IMR-90 (cell line): ENCODE results near the gene DAAM1. TPM values are rescaled to one million over a fixed set of nuclear protein-coding genes. Genes with fewer than 3 reads are reported as not detected.
A peak's percentile ranks its signal among the peaks of the same experiment; 100 is the strongest.

Experiments used
- ATAC-seq: fragments of 200-7000 bp; cut with Tn5 transposase; 2 replicates; pipeline ENCODE4 v1.9.1; 2020; ENCODE audit warnings: low read depth, mild to moderate bottlenecking, moderate library complexity
- BruUV-seq: library from RNA; stranded (reverse); fragments of 400-500 nt; replicated peaks from 2 replicates; lab custom pipeline; 2021; lab: Mats Ljungman, UMichigan
- CTCF ChIA-PET: fragments of 300-600 bp; formaldehyde crosslinking; extraction: SDS; loops from one replicate; lab custom pipeline; 2021; ENCODE audit warnings: antibody characterized with exemption; lab: Yijun Ruan, JAX
- POLR2A ChIA-PET: fragments of 300-600 bp; sonication (Branson Sonifier 250); formaldehyde crosslinking; loops from one replicate; lab custom pipeline; 2022; ENCODE audit warnings: antibody characterized with exemption; ENCODE audit not compliant: unreplicated experiment; lab: Charles Lee
- DNase-seq: peaks from one replicate; pipeline ENCODE4 v3.0.0; 2013
- H2AFZ ChIP-seq: replicated peaks from 2 replicates; pipeline ENCODE3; 2013; ENCODE audit warnings: low read length, mild to moderate bottlenecking; ENCODE audit not compliant: poor library complexity
- H2AK5ac ChIP-seq: 2 replicates; pipeline ENCODE4 v1.6.1; 2013; ENCODE audit warnings: low read depth, low read length, inconsistent platforms
- H2AK9ac ChIP-seq: replicated peaks from 2 replicates; pipeline ENCODE3; 2013; ENCODE audit warnings: mild to moderate bottlenecking, low read depth, low read length, moderate library complexity; ENCODE audit not compliant: poor library complexity
- H2BK120ac ChIP-seq: 2 replicates; pipeline ENCODE4 v1.6.1; 2013; ENCODE audit warnings: low read depth, low read length, inconsistent platforms
- H2BK15ac ChIP-seq: 3 replicates; pipeline ENCODE4 v1.6.1; 2013; ENCODE audit warnings: low read depth, low read length, inconsistent platforms
- H2BK20ac ChIP-seq: 2 replicates; pipeline ENCODE4 v1.6.1; 2013; ENCODE audit warnings: low read depth, mild to moderate bottlenecking, inconsistent platforms, low read length, moderate library complexity
- H2BK5ac ChIP-seq: 2 replicates; pipeline ENCODE4 v1.6.1; 2013; ENCODE audit warnings: mild to moderate bottlenecking, low read depth, low read length, inconsistent platforms; ENCODE audit not compliant: poor library complexity, severe bottlenecking
- H3K14ac ChIP-seq: replicated peaks from 2 replicates; pipeline ENCODE4 v1.6.1; 2013; ENCODE audit warnings: low read depth, low read length, inconsistent platforms
- H3K18ac ChIP-seq: 2 replicates; pipeline ENCODE4 v1.6.1; 2013; ENCODE audit warnings: low read depth, low read length, control low read depth
- H3K23ac ChIP-seq: 2 replicates; pipeline ENCODE4 v1.6.1; 2013; ENCODE audit warnings: low read depth, low read length, inconsistent platforms
- H3K27ac ChIP-seq: 2 replicates; pipeline ENCODE4 v1.5.1; 2013; ENCODE audit warnings: mild to moderate bottlenecking, control low read depth, low read length; ENCODE audit not compliant: insufficient read depth
- H3K27me3 ChIP-seq: 2 replicates; pipeline ENCODE4 v1.6.1; 2013; ENCODE audit warnings: low read length; ENCODE audit not compliant: control insufficient read depth, insufficient read depth
- H3K36me3 ChIP-seq: 2 replicates; pipeline ENCODE4 v1.6.1; 2013; ENCODE audit warnings: low read length, mixed read lengths; ENCODE audit not compliant: control insufficient read depth, insufficient read depth
- H3K4ac ChIP-seq: 2 replicates; pipeline ENCODE4 v1.6.1; 2013; ENCODE audit warnings: low read depth, low read length, inconsistent platforms
- H3K4me1 ChIP-seq: 2 replicates; pipeline ENCODE4 v1.6.1; 2013; ENCODE audit warnings: low read length, mixed read lengths; ENCODE audit not compliant: control insufficient read depth, insufficient read depth
- H3K4me2 ChIP-seq: 2 replicates; pipeline ENCODE4 v1.6.1; 2013; ENCODE audit warnings: low read depth, mild to moderate bottlenecking, control low read depth, low read length, moderate library complexity
- H3K4me3 ChIP-seq: 2 replicates; pipeline ENCODE4 v1.5.1; 2013; ENCODE audit warnings: low read depth, mild to moderate bottlenecking, control low read depth, low read length, moderate library complexity; ENCODE audit not compliant: insufficient read depth
- H3K56ac ChIP-seq: 2 replicates; pipeline ENCODE4 v1.6.1; 2013; ENCODE audit warnings: low read length, inconsistent platforms; ENCODE audit not compliant: insufficient read depth; ENCODE audit errors: extremely low read depth
- H3K79me1 ChIP-seq, 2 experiments: 2 replicates each; pipeline ENCODE4 v1.6.1; 2013; ENCODE audit warnings: low read length in 2 of 2, inconsistent platforms in 1 of 2, low read depth in 1 of 2
- H3K9ac ChIP-seq: 2 replicates; pipeline ENCODE4 v1.6.1; 2013; ENCODE audit warnings: low read depth, low read length, control low read depth
- H3K9me1 ChIP-seq: 2 replicates; pipeline ENCODE4 v1.6.1; 2013; ENCODE audit warnings: low read length, inconsistent platforms; ENCODE audit not compliant: insufficient read depth
- H3K9me3 ChIP-seq: 2 replicates; pipeline ENCODE4 v1.6.1; 2013; ENCODE audit warnings: low read length; ENCODE audit not compliant: control insufficient read depth, insufficient read depth
- H4K20me1 ChIP-seq: 2 replicates; pipeline ENCODE4 v1.6.1; 2013; ENCODE audit warnings: low read length, inconsistent platforms; ENCODE audit not compliant: insufficient read depth
- H4K5ac ChIP-seq: 2 replicates; pipeline ENCODE4 v1.6.1; 2013; ENCODE audit warnings: mild to moderate bottlenecking, low read depth, low read length, control low read depth
- H4K8ac ChIP-seq, 2 experiments: 2 replicates each; pipeline ENCODE4 v1.6.1; 2013; ENCODE audit warnings: low read depth in 2 of 2, low read length in 2 of 2, control low read depth in 1 of 2, inconsistent platforms in 1 of 2
- H4K91ac ChIP-seq: 2 replicates; pipeline ENCODE4 v1.6.1; 2013; ENCODE audit warnings: low read depth, low read length, inconsistent platforms; ENCODE audit not compliant: insufficient read depth
- ELK1 ChIP-seq: fragments of 150-350 bp; IDR thresholded peaks from 2 replicates; pipeline ENCODE4 v1.6.1; 2016; ENCODE audit warnings: low read depth, mild to moderate bottlenecking, low read length, moderate library complexity, borderline replicate concordance
- FOS ChIP-seq: fragments of 150-350 bp; IDR thresholded peaks from 2 replicates; pipeline ENCODE4 v1.6.1; 2016; ENCODE audit warnings: low read depth, low read length
- MAFK ChIP-seq: IDR thresholded peaks from 2 replicates; pipeline ENCODE4 v1.6.1; 2012; ENCODE audit warnings: low read depth, low read length, improper control_type of control experiment
- WGBS, 2 experiments: methylation state at CpG; one replicate each; pipeline versions ENCODE4 v1.1.5 to v1.1.7; 2013; ENCODE audit warnings: missing lambda C conversion rate in 2 of 2; ENCODE audit not compliant: insufficient read length in 1 of 2; ENCODE audit errors: extremely low coverage in 2 of 2; 5-methylcytosine and 5-hydroxymethylcytosine counted together
- dilution Hi-C: fragments of 300-500 bp; cut with HindIII; formaldehyde crosslinking; loops from one replicate; pipeline ENCODE4 v1.14.3; 2018; ENCODE audit warnings: low sequenced_read_pairs; ENCODE audit not compliant: unreplicated experiment
- in situ Hi-C: fragments of 300-500 bp; cut with MboI; formaldehyde crosslinking; loops from 3 replicates; pipeline ENCODE4 v1.14.3; 2019; ENCODE audit warnings: low sequenced_read_pairs, inconsistent platforms, mixed read lengths
- intact Hi-C: fragments of 100-400 bp; cut with micrococcal nuclease; formaldehyde crosslinking; loops from 2 replicates; pipeline ENCODE4 v1.10.0; 2022
- polyA plus RNA-seq, 3 experiments: library from polyadenylated mRNA; depleted of rRNA; stranded (reverse); fragments of >200 nt; gene quantifications; 2 replicates each; pipeline ENCODE4 v1.2.3, GENCODE V29; 2012; ENCODE audit warnings: low replicate concordance in 1 of 3
- total RNA-seq: library from RNA; depleted of rRNA; stranded (reverse); fragments of >200 nt; gene quantifications from 2 replicates; pipeline ENCODE4 v1.2.3, GENCODE V29; 2012

Gene DAAM1
- total and polyA plus RNA-seq, 2 of the 4 experiments (the other 2 are of a cell fraction): 4.8 to 5.4 TPM

GRCh38 chr14:59321626-59321949 is 133.1 kb downstream of the DAAM1 start:
- Histone ChIP-seq H3K27me3 (no peaks in the 10 kb centered on the region), H3K4me2 (peak overlapping the region; percentile 70; the same call in 1 of the 2 replicates), H3K27ac (no peak overlapping the region), H2AFZ (no peak overlapping the region), H3K18ac (peak overlapping the region; percentile 4; the same call in 1 of the 2 replicates), H3K36me3 (no peaks in the 10 kb centered on the region), H3K23ac (no peak overlapping the region), H3K4me3 (no peak overlapping the region), H2AK9ac (no peak overlapping the region), H4K8ac (no peak overlapping the region), H3K9me3 (no peaks in the 10 kb centered on the region), H2BK15ac (no peak overlapping the region), H3K4me1 (peaks cover 2% of the 10 kb centered on the region; the same call in 1 of the 2 replicates), H3K56ac (no peak overlapping the region), H2BK120ac (no peak overlapping the region), H4K91ac (no peak overlapping the region), H3K79me1 (0 out of 4 replicates have a peak, but pooled peaks cover 0 to 3% of the 10 kb centered on the region in 2 experiments), H3K9me1 (no peaks in the 10 kb centered on the region), H2BK5ac (no peak overlapping the region), H2AK5ac (no peak overlapping the region), H2BK20ac (no peak overlapping the region), H3K9ac (no peak overlapping the region), H4K20me1 (no peaks in the 10 kb centered on the region), H3K14ac (no peak overlapping the region), H3K4ac (no peak overlapping the region), H4K5ac (no peak overlapping the region; the same call in 1 of the 2 replicates)
- TF ChIP-seq FOS (no peak), MAFK (peak; percentile 70), ELK1 (no peak)
- dilution Hi-C loops (no loop called here), in situ Hi-C loops (no loop called here), intact Hi-C loops (no loop called here)
- DNase-seq (no peak), ATAC-seq (0 out of 2 replicates have a peak, but pooled peaks have one; percentile 17)
- no TSS peak for BruUV-seq
- no CpG with 5 or more reads among the region's 3 CpGs for WGBS, 2 experiments
- POLR2A ChIA-PET: no interaction called here
- CTCF ChIA-PET: interaction anchor here (0.7 kb wide), 1 partner anchor 261 kb away, joined by 3 read pairs; no protein-coding TSS in a partner anchor
